Stimulated activated CD8-positive, alpha-beta memory T cell treated with anti-CD3 and anti-CD28 coated beads, Interleukin-7, amount 100 ng/mL, for 24 hours (primary cell): ENCODE results near the gene C4orf51.

Experiments
- DNase-seq: peaks from one replicate; pipeline ENCODE4 v3.0.0-alpha.2; 2020; ENCODE audit warnings: low read depth

C4orf51 gene

DNA sequence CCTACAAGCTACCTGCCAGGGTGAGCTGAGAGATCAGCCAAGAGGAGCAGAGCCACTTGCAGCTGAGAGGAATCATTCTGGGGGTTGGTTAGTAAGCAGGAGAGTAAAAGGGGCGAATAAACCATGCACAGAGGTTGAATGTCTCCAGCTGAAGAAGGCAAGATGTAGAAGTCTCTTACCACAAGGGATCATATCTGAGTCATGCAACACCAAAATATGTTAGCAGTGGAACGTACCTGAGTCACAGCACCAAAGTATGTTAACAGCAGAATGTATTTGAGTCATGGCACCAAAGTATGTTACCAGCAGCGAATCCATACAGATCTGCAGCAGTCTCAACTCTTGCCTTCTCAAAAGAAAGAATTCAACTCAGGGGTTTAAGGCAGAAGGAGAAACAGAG, 29.9 kb downstream of the C4orf51 start:
- no peak for DNase-seq

DNA sequence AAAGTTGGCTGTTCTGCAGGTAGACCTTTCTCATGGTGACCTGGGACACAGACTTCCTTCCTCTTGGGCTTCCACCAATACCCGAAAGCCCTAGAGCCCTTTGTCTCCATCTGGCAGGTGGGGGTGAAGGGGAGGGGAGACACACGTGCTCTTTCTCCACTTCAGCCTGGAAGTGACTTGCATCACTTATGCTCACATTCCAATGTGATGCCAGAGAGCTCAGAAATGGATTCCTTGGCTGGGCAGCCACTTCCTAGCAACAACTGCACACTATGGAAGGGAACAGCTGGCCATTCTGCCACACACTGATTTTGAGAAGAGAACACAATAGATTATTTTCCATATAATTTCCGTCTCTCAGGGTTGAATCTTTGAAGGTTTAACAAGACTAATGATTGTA, 36.3 kb downstream of the C4orf51 start:
- no peak for DNase-seq

DNA sequence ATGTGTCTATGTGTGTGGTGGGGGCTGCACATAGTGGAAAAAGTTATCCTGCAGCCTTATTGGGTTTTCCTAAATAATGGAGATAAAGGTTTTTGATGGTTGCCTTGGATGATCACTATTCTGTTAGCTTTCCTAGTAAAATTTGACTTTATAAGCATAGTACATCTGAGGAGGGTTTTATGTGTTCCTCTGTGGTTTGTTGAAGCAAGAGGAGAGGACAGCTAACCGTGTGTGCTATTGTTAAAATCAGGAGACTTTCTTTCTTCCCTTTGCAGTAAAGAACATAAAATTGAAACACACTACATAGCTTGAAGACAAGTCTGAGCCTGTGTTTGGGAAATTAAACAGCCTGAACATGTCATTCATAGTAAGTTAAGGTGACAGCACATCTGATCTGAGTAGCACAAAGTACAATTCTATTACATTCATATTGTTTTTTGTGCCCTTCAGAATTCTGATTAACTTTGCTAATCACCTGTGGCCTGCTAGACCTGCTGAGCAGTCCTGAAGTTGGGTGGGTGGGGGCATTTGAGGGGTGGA, 36.8 kb downstream of the C4orf51 start:
- DNase-seq, result no peak

DNA sequence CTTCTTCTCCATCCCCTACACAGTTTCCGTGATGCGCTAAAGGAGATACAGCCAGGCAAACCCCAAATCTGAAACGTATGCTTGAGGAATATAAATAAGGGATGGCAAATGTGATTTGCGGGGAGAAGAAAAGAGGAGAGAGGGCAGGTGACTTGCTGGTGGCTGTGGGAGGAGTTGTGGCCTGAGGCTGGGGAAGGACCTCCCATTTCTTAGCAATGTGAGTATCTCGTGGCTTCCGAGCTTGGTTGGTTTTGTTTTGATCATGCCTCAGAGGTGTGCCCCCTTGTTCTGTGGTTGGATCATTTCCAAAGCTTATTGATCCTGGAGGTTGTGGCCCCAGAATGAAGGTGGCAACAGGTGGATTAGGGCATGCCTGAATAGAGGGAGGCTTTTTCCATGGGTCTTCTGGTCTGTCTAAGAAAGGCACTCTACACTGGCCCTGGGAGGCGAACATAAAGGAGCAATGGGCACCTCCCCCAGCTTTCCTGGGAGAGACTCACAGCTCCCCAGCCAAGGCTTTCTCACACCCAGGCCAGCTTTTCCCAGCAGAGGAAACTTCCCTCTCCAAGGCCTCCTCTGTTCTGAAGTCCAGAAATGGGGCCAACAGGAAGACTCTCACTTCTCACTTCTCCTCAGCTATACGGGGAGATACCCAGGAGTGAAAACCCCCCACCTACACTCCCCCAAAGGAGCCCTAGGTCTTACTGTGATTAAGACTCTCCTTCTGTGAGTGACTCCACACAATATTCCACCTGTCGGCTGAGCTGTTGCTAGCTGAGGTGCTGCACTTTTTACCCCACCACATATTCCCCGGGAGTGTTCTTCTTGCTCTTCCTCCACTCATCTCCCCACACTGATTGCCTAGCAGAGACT, 40.0 kb downstream of the C4orf51 start:
- peak; percentile 15 for DNase-seq

DNA sequence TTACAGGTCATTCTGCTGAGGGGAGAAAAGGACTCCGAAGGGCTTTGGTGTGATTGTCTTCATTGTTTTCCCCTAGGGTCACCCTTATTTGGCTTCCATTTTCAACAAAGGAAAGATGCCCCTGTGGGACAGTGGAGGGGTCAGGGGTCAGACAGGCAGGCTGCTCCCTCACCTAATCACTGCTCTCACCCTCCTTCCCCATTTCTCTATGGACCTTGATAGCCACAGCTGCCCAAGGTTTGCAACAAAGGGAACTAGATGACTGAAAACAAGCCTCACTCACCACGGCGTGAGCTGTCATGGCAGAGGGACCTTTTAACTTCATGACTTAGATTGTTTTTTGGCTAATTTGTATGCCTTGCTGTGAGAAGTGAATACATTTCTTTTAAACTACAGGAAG, 40.7 kb downstream of the C4orf51 start:
- DNase-seq, result no peak

DNA sequence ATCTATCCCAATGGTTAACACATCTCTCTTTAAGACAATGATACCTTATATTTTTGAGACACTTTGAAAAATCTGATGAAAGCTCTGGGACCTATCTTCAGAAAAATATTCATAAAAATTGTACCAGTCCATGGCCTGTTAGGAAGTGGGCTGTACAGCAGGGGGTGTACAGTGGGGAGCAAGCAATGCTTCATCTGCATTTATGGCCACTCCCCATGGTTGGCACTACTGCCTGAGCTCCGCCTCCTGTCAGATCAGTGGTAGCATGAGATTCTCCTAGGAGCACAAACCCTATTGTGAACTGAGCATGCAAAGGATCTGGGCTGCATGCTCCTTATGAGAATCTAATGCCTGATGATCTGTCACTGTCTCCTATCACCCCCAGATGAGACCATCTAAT, 42.6 kb downstream of the C4orf51 start:
- no peak for DNase-seq

DNA sequence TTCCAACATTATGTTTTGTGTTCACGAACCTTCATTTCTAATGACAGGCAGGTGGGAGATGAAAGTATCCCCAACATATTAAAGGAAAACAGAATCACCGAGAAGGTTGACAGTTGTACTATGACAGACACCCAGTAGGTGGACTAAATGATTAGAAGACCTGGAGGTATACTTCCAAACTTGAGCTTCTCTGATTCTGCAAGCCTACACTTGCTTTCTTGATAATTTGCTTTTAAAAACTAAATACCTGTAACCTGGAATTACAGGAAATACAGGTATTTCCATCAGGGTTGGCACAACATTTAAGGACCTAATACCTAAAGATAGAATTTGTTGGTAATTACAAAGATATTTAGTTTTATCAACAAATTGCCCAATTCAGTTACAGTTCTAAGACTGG, 43.4 kb downstream of the C4orf51 start:
- no peak for DNase-seq

DNA sequence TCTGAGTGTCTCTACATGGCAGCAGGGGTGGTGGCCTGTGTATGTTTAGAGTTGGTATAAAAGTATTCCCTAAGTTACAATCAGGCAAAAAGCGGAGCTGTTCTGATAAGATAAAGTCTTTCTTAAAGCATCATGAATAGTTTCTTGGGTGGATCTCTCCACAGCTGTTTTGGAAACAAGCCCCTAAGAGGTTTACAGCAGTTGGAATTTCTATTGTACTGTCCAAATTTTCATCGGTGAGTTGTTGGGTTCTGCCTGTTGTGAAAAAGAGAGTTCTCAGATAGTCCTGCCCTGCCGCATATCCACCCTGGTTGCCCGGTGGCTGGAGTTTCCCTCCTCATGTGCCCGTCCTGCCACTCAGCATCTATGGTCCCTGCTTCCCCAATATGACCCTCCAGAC, 50.1 kb downstream of the C4orf51 start:
- no peak for DNase-seq

DNA sequence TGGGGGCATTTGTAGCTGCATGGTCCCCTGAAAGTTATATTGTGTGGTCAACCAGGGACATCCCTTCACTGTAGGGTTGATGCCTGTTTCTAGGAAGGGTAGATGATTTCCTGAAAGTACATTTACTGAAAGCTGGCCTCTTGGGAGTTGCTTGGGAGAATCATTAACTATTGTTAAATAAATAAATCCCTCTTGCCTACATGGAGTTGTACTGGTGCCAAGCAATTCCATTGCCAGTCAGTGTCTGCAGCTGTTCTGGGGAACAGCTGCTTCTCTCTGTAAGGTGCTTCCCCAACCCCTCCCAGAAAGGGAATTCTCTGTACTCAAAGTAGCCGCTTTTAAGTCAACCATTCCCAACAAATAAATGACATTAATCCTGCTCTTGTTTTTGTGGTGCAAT, 51.1 kb downstream of the C4orf51 start:
- no peak for DNase-seq

DNA sequence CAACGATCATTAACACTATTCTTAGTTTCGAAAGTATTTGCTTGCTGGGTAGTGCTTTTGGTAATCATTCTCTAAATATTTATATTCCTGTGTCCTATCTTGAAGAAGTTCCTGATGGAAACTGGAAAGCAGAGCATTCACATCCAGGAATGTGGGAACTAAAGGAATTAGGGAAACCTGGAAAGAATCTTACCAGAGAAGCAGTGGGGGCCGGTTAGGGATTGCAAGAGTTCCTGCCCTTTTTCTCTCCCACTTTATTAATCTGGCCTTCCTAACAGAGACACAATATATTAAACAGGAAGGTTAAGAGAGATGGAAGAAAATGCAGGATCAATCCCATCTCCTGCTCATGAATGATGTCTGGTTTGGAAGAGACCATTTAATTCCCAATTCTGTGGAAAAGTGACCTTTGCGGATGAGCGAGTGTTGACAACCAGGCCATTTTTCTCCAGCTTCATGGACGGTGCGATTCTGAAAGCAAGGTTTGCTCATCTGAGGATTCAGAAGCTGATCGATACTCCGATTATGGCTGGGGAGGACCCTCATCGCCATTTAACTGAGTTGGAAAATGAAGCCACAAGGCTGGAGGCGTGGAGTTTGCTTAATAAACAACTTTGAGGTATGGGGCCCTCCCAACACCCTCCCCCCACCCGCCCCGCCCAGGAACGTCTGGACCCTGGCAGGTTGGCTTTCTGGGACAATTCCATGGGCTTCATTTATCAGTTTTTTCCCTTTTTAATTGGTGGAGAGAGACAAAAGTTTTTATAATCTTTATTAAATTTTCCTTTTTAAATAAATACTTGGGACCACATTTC, 52.3 kb downstream of the C4orf51 start:
- DNase-seq, result no peak

DNA sequence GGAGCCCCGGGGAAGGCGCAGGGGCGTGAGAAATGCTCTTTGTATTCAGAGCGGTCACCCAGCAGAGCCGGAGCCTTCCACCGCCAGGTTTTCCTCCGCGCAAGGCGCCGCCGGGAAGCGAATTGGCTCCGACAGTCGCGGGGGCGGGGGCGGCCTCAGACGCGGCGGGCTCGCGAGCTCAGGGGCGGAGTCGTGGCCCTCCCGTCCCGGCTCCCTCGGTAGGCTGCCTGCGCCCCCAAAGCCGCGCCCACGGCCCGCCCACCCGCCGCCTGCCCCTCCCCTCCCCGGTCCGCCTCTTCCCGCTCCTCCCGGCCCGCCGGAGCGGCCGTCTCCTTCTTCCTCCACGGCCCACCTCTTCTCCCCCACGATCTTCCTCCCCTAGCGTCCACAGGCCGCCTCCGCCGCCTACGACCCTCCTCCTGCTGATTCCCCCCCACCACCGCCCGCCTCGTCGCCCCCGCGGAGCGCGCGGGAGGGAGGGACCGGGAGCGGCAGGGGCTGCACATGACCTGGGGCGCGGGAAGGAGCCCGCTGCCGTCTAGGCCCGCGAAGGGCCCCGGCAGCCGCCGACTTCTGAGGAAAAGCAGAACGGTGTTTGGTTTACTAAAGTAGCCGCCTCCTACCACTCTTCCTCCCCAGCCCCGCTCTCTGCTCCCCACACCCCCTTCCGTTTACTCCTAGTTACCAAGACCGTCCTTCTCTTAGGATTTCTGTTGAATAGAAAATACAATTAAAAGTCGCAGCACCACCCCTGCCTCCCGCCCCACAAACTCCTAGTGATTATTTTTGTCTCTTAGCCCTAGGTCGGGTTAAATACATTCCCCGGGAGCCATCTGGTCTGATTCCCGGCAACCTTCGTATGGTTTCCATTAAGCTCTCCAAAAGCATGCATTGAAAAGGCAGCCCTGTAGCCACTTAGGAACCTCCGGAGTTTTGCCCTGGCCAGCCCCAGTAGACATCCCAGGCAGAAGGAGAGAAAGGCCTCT, 53.2 kb downstream of the C4orf51 start:
- DNase-seq, result peak; percentile 72

DNA sequence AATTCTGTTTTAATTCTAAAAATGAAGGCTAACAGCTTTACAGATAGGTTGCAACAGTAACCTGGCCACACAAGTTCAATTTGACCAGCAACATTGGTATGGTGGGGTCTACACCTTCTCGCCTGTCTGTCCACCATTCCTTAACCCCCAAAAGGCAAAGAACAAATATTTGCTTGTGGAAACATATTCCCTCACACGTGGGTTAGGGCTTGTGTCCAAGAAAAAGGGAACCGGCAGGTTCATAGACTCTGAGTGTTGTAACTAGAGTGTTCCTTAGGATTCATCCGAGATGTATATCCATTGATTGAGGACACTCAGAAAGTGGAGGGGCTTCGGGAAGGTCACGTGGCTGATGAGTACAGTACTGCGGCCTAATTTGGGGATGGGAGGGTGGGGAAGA, 54.1 kb downstream of the C4orf51 start:
- DNase-seq, result no peak

DNA sequence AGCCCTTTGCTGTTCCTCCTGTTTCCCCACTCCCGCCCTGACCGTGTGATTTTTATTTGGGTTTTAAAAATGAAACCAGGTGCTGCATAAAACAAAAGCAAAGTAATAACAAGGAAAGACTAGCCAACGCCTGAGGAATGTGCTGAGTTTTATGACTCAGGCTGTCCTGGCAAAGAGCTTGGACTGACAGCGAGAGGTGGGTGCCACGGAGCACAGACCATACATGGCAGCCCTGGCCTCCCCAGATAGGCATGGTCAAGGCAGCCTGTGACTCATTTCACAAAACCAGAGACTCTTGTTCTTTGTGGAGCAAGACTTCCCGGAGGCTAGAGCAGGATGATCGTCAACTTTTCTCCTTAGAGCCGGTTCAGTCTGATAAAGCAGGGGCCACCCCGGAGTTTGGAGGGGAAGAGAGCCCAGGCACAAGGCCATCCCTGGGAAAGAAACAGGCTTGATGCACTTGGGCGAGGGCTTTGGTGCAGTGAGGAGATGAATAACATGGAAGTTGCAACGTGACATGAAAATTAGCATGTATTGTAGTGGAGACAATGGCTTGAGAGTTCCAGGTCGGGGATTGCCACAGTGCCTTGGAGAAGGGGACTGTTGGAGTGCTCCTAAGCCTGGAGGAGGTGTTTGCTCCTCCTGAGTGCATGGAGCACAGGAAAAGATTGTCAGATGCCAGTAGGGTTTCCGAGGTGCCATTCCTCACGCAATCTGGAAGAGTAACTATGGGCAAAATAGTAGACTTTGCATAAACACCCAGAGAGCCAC, 54.8 kb downstream of the C4orf51 start:
- no peak for DNase-seq

DNA sequence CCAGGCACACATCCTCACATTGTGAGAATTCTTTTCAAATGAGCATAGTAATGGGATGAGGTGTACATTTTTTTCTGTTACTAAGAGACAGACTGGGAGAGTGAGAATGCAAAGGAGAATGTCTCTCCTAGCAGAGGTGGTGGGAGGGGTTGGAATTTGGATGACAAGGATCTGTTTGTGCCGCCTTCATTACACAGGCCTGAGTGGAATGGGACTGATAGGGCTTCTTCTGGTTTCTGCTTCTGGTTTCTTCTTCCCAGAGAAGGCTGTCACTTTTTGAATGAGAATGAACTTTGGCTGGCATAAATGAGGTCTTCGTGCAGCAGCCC, 55.4 kb downstream of the C4orf51 start:
- DNase-seq, result no peak

DNA sequence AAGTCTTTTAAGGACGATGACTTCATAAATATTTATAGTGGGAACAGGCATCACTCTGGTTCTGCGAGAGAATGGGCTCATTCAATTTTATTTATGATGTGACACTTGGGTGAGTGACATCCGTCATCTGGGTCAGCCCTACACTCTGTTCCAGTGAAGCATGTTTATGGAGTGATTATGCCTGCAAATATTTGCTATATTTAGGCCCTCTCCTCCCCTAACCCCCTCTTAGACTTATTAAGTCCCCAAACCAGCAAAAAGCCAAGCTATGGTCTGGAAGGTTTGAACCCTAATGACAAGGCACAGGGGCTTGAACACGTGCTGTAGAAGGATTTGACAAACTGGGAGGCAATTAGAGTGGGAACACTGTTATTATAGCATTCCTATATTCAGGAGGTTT, 55.9 kb downstream of the C4orf51 start:
- no peak for DNase-seq

DNA sequence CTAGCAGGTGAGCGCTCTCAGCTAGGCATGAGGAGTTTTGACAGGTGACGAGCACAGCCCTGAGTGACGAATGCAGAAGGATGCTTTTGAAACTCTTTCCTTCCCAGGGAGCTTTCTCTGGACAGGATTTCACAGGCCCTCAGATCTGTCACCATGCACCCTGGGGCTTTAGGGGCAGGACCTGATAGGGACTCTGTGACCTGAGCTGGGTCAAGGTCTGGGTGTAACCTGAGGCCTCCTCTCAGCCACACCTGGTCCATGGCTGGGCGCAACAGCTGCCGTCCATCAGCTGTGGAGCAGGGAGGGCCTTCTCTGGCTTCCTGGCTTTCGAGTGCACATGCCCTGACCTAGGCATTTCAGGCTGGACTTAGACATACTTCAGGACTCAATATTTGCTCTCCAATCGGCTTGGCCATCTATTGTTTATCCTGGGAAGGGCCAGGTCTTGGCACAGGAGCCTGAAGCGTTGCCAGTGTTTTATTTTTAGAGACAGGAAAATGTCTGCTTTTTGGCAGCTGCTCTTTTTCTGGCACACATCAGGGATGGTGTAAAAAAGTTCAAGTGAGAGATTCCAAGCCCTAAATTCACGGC, 56.4 kb downstream of the C4orf51 start:
- no peak for DNase-seq

DNA sequence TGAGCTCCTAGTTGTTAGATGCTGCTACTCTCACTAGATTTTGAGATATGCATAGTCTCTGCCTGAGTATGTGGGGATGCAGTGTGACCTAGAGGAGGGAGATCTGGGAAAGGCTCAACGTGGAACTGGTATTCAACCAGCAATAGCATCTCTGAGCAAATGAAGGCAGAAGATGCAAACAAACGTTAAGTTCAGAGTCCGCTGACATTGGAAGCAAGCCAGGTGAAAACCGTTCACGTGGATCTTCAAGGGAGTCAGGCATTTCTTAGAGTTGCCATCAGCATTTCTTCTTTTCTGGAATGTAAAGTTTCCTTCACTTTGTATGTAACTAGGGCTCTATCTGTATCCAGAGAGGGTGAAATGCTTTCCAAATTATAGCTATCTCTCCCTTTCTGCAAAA, 59.9 kb downstream of the C4orf51 start:
- no peak for DNase-seq

DNA sequence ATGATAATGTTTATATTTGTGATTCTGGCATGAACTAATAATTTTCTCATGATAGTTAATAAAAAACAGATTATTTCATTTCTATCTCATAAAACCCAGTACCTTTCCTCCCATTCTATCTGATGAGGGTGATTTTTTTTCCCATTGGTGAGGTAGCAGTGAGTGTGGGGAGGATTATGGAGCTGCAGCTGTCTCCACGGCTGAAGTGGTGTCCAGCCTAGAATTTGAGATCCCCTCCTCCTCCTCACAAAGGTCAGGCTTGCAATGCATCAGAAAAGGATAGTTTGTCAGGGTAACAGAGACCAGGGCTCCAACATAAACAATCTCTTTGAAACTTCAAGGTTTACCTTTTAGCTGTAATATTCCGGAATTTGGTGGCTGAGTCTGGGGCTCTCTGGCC, 60.9 kb downstream of the C4orf51 start:
- DNase-seq, result no peak

DNA sequence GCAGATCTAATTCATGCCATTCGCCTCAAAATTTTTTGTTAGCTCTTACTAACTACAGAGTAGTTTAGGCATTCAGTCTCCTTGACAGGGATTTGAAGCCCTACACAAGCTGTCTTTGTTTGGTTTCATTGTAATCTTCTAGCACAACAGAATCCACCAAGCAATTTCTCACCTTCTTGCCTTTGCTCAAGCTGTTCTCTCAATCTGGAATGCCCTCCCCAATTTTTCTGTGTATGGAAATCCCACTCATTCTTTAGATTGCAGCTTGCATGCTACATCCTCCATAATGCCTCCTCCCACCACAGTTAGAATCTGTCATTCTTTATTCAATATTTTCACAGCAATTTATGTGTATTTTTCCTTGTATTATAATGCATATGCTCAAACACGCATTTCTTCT, 63.7 kb downstream of the C4orf51 start:
- no peak for DNase-seq

DNA sequence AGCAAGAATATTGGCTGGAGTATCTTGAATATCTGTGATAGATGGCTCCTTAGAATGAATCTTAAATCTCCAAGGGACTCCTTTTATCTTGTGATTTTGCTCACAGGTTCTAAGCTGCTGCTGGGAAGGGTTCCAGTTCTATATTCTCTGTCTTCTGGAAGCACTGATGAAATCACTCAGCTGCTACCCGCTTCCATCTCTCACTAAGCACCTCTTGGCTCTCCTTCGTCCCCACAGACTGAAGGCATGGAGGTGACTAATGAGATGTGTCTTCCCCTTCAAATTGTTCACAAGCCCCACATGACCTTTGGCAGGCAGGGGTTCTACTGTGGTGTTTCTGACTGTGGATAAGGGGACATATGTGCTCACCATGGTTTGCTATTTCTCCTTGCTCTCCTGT, 75.9 kb downstream of the C4orf51 start:
- DNase-seq, result no peak

DNA sequence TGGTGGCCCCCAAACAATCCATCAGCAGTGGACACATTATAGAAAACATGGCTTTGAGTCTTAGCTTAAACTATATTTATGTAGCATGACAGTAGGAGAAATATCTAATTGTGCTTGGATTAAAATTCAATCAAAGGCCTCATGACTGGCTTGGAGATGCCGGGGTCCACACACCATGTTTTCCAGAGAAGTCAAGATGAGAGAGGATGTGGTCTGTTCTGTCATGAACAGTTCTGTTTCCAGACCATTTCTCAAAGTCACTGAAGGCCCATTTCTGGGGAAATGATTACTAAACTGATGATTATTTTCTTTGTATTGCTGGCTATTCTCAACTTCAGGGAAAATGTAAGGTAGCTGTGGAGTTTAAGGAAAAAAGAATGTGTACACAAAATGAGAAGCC, 76.3 kb downstream of the C4orf51 start:
- no peak for DNase-seq
